ENCODE measurements around the gene COPS6. TPM values are rescaled to one million over a fixed set of nuclear protein-coding genes. Genes with fewer than 3 reads are reported as not detected.

The COPS6 gene
- total RNA-seq, 2 donors from 2014 or later: 46.7 to 64.2 TPM

DNA sequence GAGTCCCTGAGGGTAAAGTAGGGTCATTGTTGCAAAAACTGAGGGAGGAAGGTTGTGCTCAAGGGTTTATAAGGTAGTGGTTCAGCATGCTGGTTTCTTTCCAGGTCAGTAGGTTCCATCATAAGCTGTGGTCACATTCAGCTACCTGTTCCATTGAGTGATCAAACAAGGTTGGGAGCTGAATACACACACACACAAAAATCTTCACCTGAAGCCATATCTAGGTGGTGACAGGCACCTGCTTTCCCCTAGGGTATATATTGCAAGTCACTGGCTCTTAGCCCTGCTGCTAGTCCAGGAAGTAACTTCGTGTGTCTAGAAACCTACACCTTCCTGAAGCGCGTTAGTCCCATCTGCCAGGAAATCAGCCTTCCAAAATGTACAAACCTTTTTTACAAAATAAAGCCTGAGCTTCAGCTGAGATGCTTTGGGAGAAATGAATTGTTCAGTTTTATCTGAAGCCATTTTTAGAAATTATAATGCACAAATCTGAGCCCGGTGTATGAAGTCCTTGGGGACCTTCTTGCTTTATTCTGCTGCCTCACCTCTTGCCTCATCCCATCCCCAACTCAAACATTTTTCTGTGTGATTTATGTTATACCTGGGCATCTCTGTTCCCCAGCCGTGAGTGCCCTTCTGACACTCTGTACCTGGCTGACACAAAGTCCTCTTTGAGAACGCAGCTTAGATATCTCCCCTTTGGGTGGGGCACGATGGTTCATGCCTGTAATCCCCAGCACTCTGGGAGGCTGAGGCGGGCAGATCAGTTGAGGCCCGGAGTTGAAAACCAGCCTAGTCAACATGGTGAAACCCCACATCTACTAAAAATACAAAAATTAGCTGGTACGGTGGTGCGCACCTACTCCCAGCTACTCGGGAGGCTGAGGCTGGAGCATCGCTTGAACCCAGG, 49.3 kb downstream of the COPS6 start:
- no peak overlapping the region for H3K27ac ChIP-seq
- H3K4me1 ChIP-seq: no peaks in the 10 kb centered on the region
- H3K4me3 ChIP-seq: no peak overlapping the region
- no peaks in the 10 kb centered on the region for H3K27me3 ChIP-seq
- no peak for DNase-seq (ENCODE audit: low spot score)
- H3K36me3 ChIP-seq: no peaks in the 10 kb centered on the region
- TF ChIP-seq, protein P1, sequence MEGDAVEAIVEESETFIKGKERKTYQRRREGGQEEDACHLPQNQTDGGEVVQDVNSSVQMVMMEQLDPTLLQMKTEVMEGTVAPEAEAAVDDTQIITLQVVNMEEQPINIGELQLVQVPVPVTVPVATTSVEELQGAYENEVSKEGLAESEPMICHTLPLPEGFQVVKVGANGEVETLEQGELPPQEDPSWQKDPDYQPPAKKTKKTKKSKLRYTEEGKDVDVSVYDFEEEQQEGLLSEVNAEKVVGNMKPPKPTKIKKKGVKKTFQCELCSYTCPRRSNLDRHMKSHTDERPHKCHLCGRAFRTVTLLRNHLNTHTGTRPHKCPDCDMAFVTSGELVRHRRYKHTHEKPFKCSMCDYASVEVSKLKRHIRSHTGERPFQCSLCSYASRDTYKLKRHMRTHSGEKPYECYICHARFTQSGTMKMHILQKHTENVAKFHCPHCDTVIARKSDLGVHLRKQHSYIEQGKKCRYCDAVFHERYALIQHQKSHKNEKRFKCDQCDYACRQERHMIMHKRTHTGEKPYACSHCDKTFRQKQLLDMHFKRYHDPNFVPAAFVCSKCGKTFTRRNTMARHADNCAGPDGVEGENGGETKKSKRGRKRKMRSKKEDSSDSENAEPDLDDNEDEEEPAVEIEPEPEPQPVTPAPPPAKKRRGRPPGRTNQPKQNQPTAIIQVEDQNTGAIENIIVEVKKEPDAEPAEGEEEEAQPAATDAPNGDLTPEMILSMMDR (IDR thresholded peaks at IDR 0.05): no peak
- H3K9me3 ChIP-seq: no peaks in the 10 kb centered on the region

GRCh38 chr7:100141555-100141949, 52.8 kb downstream of the COPS6 start:
- no peak for DNase-seq (ENCODE audit: low spot score)
- Histone ChIP-seq H3K4me3 (no peak overlapping the region), H3K27ac (no peak overlapping the region), H3K27me3 (no peaks in the 10 kb centered on the region), H3K36me3 (no peaks in the 10 kb centered on the region), H3K4me1 (no peaks in the 10 kb centered on the region), H3K9me3 (no peaks in the 10 kb centered on the region)
- TF ChIP-seq, protein P1 (IDR thresholded peaks at IDR 0.05): no peak

MicroRNAs within 50 kb of the gene (microRNA counts, 767-probe panel; counts per million panel counts)
- microRNA hsa-miR-106b-5p (2,457 to 4,473 counts per million in 2 donors), microRNA hsa-miR-25-3p (3,820 to 9,537 counts per million in 2 donors), microRNA hsa-miR-93-5p (3,619 to 8,464 counts per million in 2 donors)

Small RNA genes within 50 kb of the gene (microRNA-seq; reads per million reads assigned to microRNA genes)
- gene MIR106B (ENCODE audit: borderline number of aligned reads in 2 of 2, borderline replicate concordance in 1 of 2) (756 to 2,174 reads per million in 2 donors), gene MIR25 (ENCODE audit: borderline number of aligned reads in 2 of 2, borderline replicate concordance in 1 of 2) (266 to 517 reads per million in 2 donors), gene MIR93 (ENCODE audit: borderline number of aligned reads in 2 of 2, borderline replicate concordance in 1 of 2) (2,291 to 3,534 reads per million in 2 donors)

Other genes with a start within 250 kb of the COPS6 start
- gene OR2AE1, start 211.9 kb upstream of the COPS6 start, total RNA-seq: under 1 TPM in 1 of 2 donors, not detected in 1; 0.43 TPM
- 10 to 100 TPM in 1 of 2 donors, 1 to 10 TPM in 1; 8.8 to 13.3 TPM for gene TRIM4, start 169.4 kb upstream of the COPS6 start, total RNA-seq
- gene GJC3, start 159.3 kb upstream of the COPS6 start, total RNA-seq: not detected
- gene AZGP1, start 112.9 kb upstream of the COPS6 start, total RNA-seq: 10 to 100 TPM; 11.3 to 46.5 TPM
- 10 to 100 TPM; 19.8 to 20.0 TPM for gene ZKSCAN1, start 73.4 kb upstream of the COPS6 start, total RNA-seq
- gene ZSCAN21, start 39.2 kb upstream of the COPS6 start, total RNA-seq: 1 to 10 TPM; 6.7 to 7.1 TPM
- 10 to 100 TPM; 11.8 to 16.1 TPM for gene ZNF3, start 7.2 kb upstream of the COPS6 start, total RNA-seq
- 10 to 100 TPM in 1 of 2 donors, 1 to 10 TPM in 1; 8.3 to 13.0 TPM for gene MCM7, start 12.4 kb downstream of the COPS6 start, total RNA-seq
- gene AP4M1, start 12.7 kb downstream of the COPS6 start, total RNA-seq: 10 to 100 TPM; 12.2 to 12.4 TPM
- 10 to 100 TPM; 41.7 to 49.1 TPM for gene TAF6, start 30.4 kb downstream of the COPS6 start, total RNA-seq
- 1 to 10 TPM; 6.1 to 6.2 TPM for gene CNPY4, start 30.7 kb downstream of the COPS6 start, total RNA-seq
- 1 to 10 TPM; 3.3 to 6.1 TPM for gene MBLAC1, start 38.0 kb downstream of the COPS6 start, total RNA-seq
- gene LAMTOR4, start 59.9 kb downstream of the COPS6 start, total RNA-seq: 100 to 1,000 TPM; 153 to 168 TPM
- gene TRAPPC14, start 69.8 kb downstream of the COPS6 start, total RNA-seq: 1 to 10 TPM; 5.1 to 8.3 TPM
- 1 to 10 TPM; 1.3 to 2.4 TPM for gene GAL3ST4, start 79.6 kb downstream of the COPS6 start, total RNA-seq
- under 1 TPM in 1 of 2 donors, not detected in 1; 0.12 TPM for gene GPC2, start 88.4 kb downstream of the COPS6 start, total RNA-seq
- not detected for gene STAG3, start 88.9 kb downstream of the COPS6 start, total RNA-seq
- under 1 TPM in 1 of 2 donors, not detected in 1; 0.43 TPM for gene PVRIG, start 131.0 kb downstream of the COPS6 start, total RNA-seq
- not detected for gene SPDYE3, start 218.7 kb downstream of the COPS6 start, total RNA-seq

Data from right atrium auricular region (tissue), 2 donors.